IPS DF 4.7 (cell line): Measurements from ENCODE around the gene HABP2.

Experiments
- DNase-seq: peaks from one replicate; pipeline ENCODE4 v3.0.0-alpha.2; 2013; ENCODE audit warnings: low spot score; ENCODE audit errors: extremely low read depth

Gene HABP2

GRCh38 chr10:113628607-113629153, 75.8 kb downstream of the HABP2 start:
- DNase-seq, result no peak

DNA sequence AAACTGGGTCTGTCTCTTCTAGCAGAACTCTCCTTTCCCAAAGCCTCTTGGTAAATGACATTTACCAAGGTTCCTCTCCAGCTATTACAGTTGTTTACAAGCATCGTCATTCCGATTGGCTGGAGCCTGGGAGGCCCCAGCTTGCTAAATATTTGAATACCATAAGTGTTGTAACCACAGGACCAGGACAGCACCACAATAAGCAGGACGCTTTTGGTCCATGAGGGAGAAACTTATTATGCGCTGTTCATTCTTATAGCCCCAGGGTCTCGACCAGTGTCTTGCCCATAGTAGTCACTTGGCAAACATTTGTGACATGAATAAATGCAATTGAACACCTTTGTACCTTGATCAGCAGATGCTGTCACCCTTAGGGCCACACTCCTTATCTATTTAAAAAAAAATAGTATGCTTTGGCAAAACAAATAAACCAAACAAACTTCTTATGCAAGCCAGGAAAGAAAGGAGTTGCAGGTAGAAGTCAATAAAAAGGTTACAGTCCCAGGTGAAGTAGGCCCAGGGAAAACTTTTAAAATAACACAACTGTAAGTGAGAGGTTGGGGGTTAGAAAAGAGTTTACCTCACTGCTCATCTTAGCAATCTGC, 78.2 kb downstream of the HABP2 start:
- no peak for DNase-seq

DNA sequence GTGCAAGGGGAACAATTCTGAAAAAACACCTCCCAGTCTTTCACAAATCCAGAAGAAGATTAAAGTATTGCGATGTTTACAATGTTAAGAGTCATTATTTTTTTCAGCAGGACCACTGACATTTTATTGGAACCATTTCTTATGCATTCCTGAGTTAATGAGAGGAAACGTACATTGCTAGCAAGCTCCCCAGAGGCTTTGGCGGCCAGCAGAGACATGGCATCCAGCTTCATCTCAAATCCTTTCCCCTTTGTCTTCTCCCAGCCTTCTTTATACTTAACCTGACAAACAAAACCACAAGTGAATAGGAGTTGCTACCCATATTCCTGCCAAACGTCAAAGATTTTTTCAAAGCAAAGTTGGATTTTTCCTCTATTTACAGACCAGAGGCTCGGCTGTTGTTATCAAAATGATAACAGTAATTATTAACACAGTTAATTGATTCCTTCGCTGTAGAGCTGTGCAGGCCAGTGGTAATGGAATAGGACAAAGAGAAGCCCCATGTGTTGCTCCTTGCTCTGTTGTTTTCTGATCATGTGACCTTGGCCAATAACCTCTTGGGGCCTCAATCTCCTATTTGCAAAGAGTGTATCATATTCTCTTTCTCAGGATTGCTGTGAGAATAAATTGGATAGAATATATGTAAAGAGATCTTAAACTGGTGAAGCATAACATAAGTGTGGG, 79.0 kb downstream of the HABP2 start:
- no peak for DNase-seq
